Osteocyte (in vitro differentiated cells): ENCODE results near the gene SPINDOC. TPM values are rescaled to one million over a fixed set of nuclear protein-coding genes. Genes with fewer than 3 reads are reported as not detected.
"Not testable (repeated sequence)": the region's sequence is repeated elsewhere in the genome, so short reads cannot be mapped to it uniquely, and the experiment has no call there.

Experiments
- DNase-seq: peaks from one replicate; pipeline ENCODE4 v3.0.0; 2021; ENCODE audit warnings: mixed read lengths; ENCODE audit not compliant: unreplicated experiment; ENCODE audit errors: extremely low spot score
- H3K27ac Mint-ChIP-seq: one replicate; pipeline ENCODE4 v1.8.0; 2021; ENCODE audit warnings: mild to moderate bottlenecking, mixed read lengths; ENCODE audit not compliant: unreplicated experiment
- H3K27me3 Mint-ChIP-seq: one replicate; pipeline ENCODE4 v1.8.0; 2021; ENCODE audit warnings: mixed read lengths; ENCODE audit not compliant: unreplicated experiment
- H3K36me3 Mint-ChIP-seq: one replicate; pipeline ENCODE4 v1.8.0; 2021; ENCODE audit warnings: mixed read lengths; ENCODE audit not compliant: unreplicated experiment
- H3K4me1 Mint-ChIP-seq: one replicate; pipeline ENCODE4 v1.8.0; 2021; ENCODE audit warnings: mixed read lengths; ENCODE audit not compliant: unreplicated experiment
- H3K4me3 Mint-ChIP-seq: one replicate; pipeline ENCODE4 v1.8.0; 2021; ENCODE audit warnings: mild to moderate bottlenecking, moderate library complexity, mixed read lengths; ENCODE audit not compliant: unreplicated experiment
- H3K9me3 Mint-ChIP-seq: one replicate; pipeline ENCODE4 v1.8.0; 2021; ENCODE audit warnings: mixed read lengths; ENCODE audit not compliant: unreplicated experiment
- total RNA-seq: library from RNA; stranded (reverse); gene quantifications from 2 replicates; pipeline ENCODE4 v1.2.1, GENCODE V29; 2021
- TF ChIP-seq, protein P1 (sequence below): fragments of 200-600 bp; sonication (generic); IDR thresholded peaks from 2 replicates; pipeline ENCODE4 v1.5.0; 2021; ENCODE audit warnings: antibody characterized with exemption, mild to moderate bottlenecking, moderate library complexity

The SPINDOC gene
- total RNA-seq, 1 donor from 2014 or later = 33.5 TPM

DNA sequence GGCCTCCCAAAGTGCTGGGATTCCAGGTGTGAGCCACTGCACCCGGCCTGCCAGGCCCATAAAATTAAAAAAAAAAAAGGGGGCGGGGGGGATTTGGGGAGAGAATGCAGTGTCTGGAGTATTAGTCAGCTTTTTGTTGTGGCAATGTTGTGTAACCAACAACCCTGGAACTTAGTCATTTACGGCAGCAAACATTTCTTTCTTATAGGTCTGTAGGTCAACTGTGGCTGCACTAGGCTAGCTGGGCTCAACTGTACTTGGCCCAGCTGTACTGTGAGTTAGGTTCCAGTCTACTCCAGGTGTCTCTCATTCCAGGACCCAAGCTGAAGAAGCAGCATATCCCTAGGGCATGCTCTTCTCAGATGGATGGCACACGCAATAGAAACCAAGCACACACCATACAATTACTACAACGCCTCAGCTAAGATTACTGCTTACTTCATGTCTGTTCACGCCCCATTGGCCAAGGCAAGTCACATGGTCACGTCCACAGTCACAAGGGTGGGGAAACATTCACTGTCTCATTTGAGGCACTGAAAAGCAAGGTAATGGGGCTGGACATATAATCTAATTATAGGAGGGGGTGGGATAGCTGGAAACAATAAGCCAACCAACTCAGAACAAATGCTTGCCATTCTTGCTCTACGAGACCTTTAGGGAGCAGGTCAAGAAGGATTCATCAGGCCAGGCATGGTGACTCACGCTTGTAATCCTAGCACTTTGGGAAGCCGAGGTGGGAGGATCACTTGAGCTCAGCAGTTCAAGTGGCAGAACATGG, 10.4 kb upstream of the SPINDOC start:
- Mint-ChIP-seq H3K4me3 (no peak overlapping the region), H3K9me3 (no peaks in the 10 kb centered on the region), H3K4me1 (peaks cover 4% of the 10 kb centered on the region), H3K36me3 (no peaks in the 10 kb centered on the region), H3K27ac (no peak overlapping the region), H3K27me3 (no peaks in the 10 kb centered on the region)
- TF ChIP-seq, protein P1, sequence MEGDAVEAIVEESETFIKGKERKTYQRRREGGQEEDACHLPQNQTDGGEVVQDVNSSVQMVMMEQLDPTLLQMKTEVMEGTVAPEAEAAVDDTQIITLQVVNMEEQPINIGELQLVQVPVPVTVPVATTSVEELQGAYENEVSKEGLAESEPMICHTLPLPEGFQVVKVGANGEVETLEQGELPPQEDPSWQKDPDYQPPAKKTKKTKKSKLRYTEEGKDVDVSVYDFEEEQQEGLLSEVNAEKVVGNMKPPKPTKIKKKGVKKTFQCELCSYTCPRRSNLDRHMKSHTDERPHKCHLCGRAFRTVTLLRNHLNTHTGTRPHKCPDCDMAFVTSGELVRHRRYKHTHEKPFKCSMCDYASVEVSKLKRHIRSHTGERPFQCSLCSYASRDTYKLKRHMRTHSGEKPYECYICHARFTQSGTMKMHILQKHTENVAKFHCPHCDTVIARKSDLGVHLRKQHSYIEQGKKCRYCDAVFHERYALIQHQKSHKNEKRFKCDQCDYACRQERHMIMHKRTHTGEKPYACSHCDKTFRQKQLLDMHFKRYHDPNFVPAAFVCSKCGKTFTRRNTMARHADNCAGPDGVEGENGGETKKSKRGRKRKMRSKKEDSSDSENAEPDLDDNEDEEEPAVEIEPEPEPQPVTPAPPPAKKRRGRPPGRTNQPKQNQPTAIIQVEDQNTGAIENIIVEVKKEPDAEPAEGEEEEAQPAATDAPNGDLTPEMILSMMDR = no peak
- no peak for DNase-seq

DNA sequence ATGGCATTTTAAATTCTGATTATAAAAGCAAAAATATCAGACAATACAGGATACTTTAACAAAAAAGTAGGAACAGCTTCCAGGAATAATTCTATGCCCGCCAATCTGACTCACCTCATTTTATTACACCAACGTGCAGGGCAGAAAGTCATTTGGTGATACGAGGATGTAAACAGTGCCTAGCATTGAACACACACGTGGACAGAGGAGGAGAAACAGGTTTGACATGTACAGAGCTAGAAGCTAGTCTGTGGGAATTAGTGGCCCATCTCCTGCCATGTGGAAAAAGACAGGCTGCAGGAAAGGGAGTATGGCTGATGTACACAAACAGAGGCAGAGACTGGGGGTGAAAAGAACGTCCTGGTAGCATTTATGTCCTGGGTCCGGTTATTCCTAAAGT, 9.0 kb upstream of the SPINDOC start:
- TF ChIP-seq, protein P1 = no peak

DNA sequence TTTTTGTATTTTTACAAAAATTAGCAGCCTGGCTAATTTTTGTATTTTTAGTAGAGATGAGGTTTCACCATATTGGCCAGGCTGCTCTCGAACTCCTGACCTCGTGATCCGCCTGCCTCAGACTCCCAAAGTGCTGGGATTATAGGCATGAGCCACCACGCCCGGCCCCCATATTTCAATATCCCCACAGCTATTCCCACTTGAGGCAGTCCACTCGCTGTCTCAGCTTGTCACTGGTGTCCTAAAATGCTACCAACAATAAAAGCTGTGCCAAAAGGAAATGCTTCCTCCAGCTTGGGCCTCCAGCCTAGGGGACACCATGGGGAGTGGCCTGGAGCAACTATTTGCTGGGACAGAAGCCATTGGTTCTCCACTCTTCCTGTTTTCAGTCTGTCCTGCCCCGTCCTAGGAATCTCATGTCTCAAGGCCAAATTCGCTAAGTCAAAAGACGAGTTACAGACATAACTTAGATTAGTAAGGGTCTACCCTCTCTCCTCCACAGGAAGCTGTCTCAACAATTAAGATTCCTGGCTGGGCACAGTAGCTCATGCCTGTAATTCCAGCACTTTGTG, 7.3 kb upstream of the SPINDOC start:
- no peaks in the 10 kb centered on the region for H3K9me3 Mint-ChIP-seq
- TF ChIP-seq, protein P1 = no peak
- H3K27ac Mint-ChIP-seq = peak overlapping the region; percentile 31
- H3K4me3 Mint-ChIP-seq = no peak overlapping the region
- DNase-seq = no peak
- H3K27me3 Mint-ChIP-seq = no peaks in the 10 kb centered on the region
- H3K4me1 Mint-ChIP-seq = peaks cover 4% of the 10 kb centered on the region
- H3K36me3 Mint-ChIP-seq = no peaks in the 10 kb centered on the region

More for the DNA sequence above, 9.0 kb upstream of the SPINDOC start:
- Mint-ChIP-seq H3K4me1 (peaks cover 4% of the 10 kb centered on the region), H3K9me3 (no peaks in the 10 kb centered on the region), H3K27me3 (no peaks in the 10 kb centered on the region), H3K4me3 (no peak overlapping the region), H3K36me3 (no peaks in the 10 kb centered on the region), H3K27ac (no peak overlapping the region)
- no peak for DNase-seq

GRCh38 chr11:63810383-63810782, 2.9 kb upstream of the SPINDOC start:
- DNase-seq, H3K27me3 Mint-ChIP-seq: not testable (repeated sequence)

GRCh38 chr11:63811522-63811921, 1.7 kb upstream of the SPINDOC start:
- Mint-ChIP-seq H3K9me3 (no peaks in the 10 kb centered on the region), H3K4me1 (peaks cover 32% of the 10 kb centered on the region), H3K27me3 (no peaks in the 10 kb centered on the region), H3K36me3 (peaks cover 10% of the 10 kb centered on the region), H3K4me3 (no peak overlapping the region), H3K27ac (no peak overlapping the region)
- DNase-seq = no peak
- TF ChIP-seq, protein P1 = no peak

More at GRCh38 chr11:63810383-63810782, 2.9 kb upstream of the SPINDOC start:
- H3K36me3 Mint-ChIP-seq, H3K27ac Mint-ChIP-seq, H3K4me3 Mint-ChIP-seq, H3K9me3 Mint-ChIP-seq: not testable (repeated sequence)
- peaks cover 30% of the 10 kb centered on the region for H3K4me1 Mint-ChIP-seq
